GM12892 (cell line): ENCODE data around the gene FCMR.

Experiments
- POLR2A ChIP-seq: IDR thresholded peaks from 2 replicates; pipeline ENCODE4 v1.6.1; 2011; ENCODE audit warnings: low read depth, low read length, control low read depth
- POLR2AphosphoS5 ChIP-seq: IDR thresholded peaks from 2 replicates; pipeline ENCODE4 v1.6.1; 2011; ENCODE audit warnings: low read depth, low read length, control low read depth

DNA sequence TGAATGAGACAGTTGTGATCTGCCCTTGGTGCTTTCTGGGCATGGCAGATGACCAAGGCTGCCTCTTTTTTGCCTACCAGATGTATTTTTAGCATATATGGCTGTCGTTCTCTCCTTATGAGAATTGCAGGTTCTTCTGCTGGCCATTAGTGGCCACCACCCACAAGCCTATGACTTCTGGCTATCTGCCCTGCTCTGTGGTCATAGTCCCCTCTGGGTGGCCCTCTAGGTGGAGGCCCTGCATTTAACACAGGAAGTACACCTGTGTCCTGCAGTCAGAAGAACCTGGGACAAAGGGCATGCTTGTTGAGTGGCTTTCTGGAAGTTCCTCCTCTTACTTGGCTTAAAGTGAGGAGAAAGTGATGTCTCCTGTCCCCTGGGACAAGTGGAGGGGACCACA is 42.0 kb upstream of the FCMR start:
- TF ChIP-seq POLR2A (no peak), POLR2AphosphoS5 (no peak)
